H1 (cell line): ENCODE measurements around the gene ADARB2. TPM values are rescaled to one million over a fixed set of nuclear protein-coding genes. Genes with fewer than 3 reads are reported as not detected.

Experiments used
- CHD2 ChIP-seq: IDR thresholded peaks from 2 replicates; pipeline ENCODE4 v1.6.1; 2012; ENCODE audit warnings: low read length, improper control_type of control experiment
- EZH2 ChIP-seq: fragments of 200-600 bp; sonication (generic); IDR thresholded peaks from 2 replicates; pipeline ENCODE4 v1.7.1; 2012; ENCODE audit warnings: low read depth, mild to moderate bottlenecking, moderate library complexity, low read length, inconsistent platforms; ENCODE audit not compliant: severe bottlenecking
- FOSL1 ChIP-seq: IDR thresholded peaks from 2 replicates; pipeline ENCODE4 v1.6.1; 2011; ENCODE audit warnings: mild to moderate bottlenecking, low read depth, low read length, moderate library complexity; ENCODE audit not compliant: insufficient read depth
- polyA plus RNA-seq, 7 experiments: library from polyadenylated mRNA; depleted of rRNA in 3 of 7; stranded (reverse) in 5 of 7; unstranded in 2 of 7; fragments of >200 nt in 5 of 7; fragments of 200-250 nt in 2 of 7; gene quantifications; 1 replicate in 5 of 7; 2 replicates in 1 of 7; 4 replicates in 1 of 7; pipeline versions ENCODE4 v1.2.1 to v1.2.3, GENCODE V29; 2011 to 2013; ENCODE audit warnings: missing spikeins in 2 of 7, mixed read lengths in 2 of 7
- total RNA-seq: library from RNA; stranded (reverse); fragmentation: NEBNext Ultra II Directional; extraction: Animal tissue kit (Norgen Biotek cat#: 25700); gene quantifications from 2 replicates; pipeline ENCODE4 v1.2.1, GENCODE V29; 2021
- TF ChIP-seq, protein P1 (sequence below), 3 experiments: IDR thresholded peaks; 1 replicate in 2 of 3; 2 replicates in 1 of 3; pipeline versions ENCODE4 v1.5.1 to v1.6.1; 2011; ENCODE audit warnings: low read length in 3 of 3, mild to moderate bottlenecking in 3 of 3, inconsistent platforms in 2 of 3, low read depth in 1 of 3, moderate library complexity in 1 of 3; ENCODE audit not compliant: insufficient read depth in 1 of 3; ENCODE audit errors: control extremely low read depth in 1 of 3

The ADARB2 gene
- total and polyA plus RNA-seq, 2 of the 8 experiments (the other 6 are each of a cell fraction or from before 2014, with no cell fraction given) = 2.2 to 2.8 TPM

GRCh38 chr10:1712944-1713671, 24.2 kb downstream of the ADARB2 start (continued):
- TF ChIP-seq EZH2 = no peak
- TF ChIP-seq FOSL1 = no peak
- no peak for TF ChIP-seq CHD2
- TF ChIP-seq, protein P1, sequence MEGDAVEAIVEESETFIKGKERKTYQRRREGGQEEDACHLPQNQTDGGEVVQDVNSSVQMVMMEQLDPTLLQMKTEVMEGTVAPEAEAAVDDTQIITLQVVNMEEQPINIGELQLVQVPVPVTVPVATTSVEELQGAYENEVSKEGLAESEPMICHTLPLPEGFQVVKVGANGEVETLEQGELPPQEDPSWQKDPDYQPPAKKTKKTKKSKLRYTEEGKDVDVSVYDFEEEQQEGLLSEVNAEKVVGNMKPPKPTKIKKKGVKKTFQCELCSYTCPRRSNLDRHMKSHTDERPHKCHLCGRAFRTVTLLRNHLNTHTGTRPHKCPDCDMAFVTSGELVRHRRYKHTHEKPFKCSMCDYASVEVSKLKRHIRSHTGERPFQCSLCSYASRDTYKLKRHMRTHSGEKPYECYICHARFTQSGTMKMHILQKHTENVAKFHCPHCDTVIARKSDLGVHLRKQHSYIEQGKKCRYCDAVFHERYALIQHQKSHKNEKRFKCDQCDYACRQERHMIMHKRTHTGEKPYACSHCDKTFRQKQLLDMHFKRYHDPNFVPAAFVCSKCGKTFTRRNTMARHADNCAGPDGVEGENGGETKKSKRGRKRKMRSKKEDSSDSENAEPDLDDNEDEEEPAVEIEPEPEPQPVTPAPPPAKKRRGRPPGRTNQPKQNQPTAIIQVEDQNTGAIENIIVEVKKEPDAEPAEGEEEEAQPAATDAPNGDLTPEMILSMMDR (IDR thresholded peaks at IDR 0.05; ENCODE audit: control extremely low read depth in 1 of 3, insufficient read depth in 1 of 3, low read depth in 1 of 3, low read length in 3 of 3) = no peak
